Activated T-cell treated with anti-CD3 and anti-CD28 coated beads, Interleukin-2, amount 50 U/mL, for 72 hours (primary cell): Measurements from ENCODE around the gene SLC8B1. TPM values are rescaled to one million over a fixed set of nuclear protein-coding genes. Genes with fewer than 3 reads are reported as not detected.

Source experiments
- ATAC-seq, 2 donors: fragments of 150-1000 bp; cut with Tn5 transposase; replicated peaks in 1 of 2; 2 replicates each; pipeline ENCODE4 v1.10.0; 2021; ENCODE audit warnings: moderate library complexity in 2 of 2, mild to moderate bottlenecking in 1 of 2
- DNase-seq, 2 donors: peaks; one replicate each; pipeline ENCODE4 v3.0.0; 2021 to 2022; ENCODE audit warnings: mixed read lengths in 1 of 2
- H3K27ac Mint-ChIP-seq: one replicate; pipeline ENCODE4 v1.8.0; 2022; ENCODE audit warnings: mild to moderate bottlenecking, moderate library complexity, mixed read lengths
- H3K27me3 Mint-ChIP-seq: one replicate; pipeline ENCODE4 v1.8.0; 2022; ENCODE audit warnings: low read depth, mixed read lengths
- H3K36me3 Mint-ChIP-seq, 2 donors: one replicate each; pipeline ENCODE4 v1.8.0; 2022; ENCODE audit warnings: mixed read lengths in 2 of 2, mild to moderate bottlenecking in 1 of 2; ENCODE audit not compliant: insufficient read depth in 2 of 2
- H3K4me1 Mint-ChIP-seq: one replicate; pipeline ENCODE4 v1.8.0; 2022; ENCODE audit warnings: low read depth, mixed read lengths
- H3K4me3 Mint-ChIP-seq, 2 donors: one replicate each; pipeline ENCODE4 v1.8.0; 2022; ENCODE audit warnings: mild to moderate bottlenecking in 2 of 2, mixed read lengths in 2 of 2, moderate library complexity in 2 of 2
- H3K9me3 Mint-ChIP-seq, 2 donors: one replicate each; pipeline ENCODE4 v1.8.0; 2022; ENCODE audit warnings: mixed read lengths in 2 of 2
- total RNA-seq, 2 donors: library from RNA; stranded (reverse); gene quantifications; one replicate each; pipeline ENCODE4 v1.2.3, GENCODE V29; 2022

The SLC8B1 gene
- total RNA-seq, 2 donors from 2014 or later, result 25.9 to 27.4 TPM

DNA sequence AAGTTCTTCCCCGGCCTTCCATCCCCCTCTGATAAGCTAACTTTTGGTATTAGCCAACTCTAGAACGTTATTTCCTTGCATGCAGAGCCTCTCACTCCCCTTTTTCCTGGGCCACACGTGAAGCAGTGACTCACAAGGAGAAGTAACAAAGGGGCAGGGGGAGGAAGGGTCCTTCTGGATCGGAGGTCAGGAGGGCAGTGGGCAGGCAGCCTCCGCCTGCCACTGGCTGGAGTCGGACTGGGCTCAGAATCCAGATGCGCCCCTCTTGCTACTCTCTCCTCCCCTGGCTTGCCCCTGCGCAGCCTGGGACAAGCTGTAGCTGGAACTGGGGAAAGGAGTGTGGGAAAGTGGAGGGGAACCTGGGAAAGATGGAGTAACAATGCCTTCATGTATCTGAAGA, 58.6 kb downstream of the SLC8B1 start:
- Mint-ChIP-seq H3K36me3 (peaks cover 3 to 20% of the 10 kb centered on the region in 2 donors), H3K27ac (no peak overlapping the region), H3K4me1 (peaks cover 16% of the 10 kb centered on the region)

DNA sequence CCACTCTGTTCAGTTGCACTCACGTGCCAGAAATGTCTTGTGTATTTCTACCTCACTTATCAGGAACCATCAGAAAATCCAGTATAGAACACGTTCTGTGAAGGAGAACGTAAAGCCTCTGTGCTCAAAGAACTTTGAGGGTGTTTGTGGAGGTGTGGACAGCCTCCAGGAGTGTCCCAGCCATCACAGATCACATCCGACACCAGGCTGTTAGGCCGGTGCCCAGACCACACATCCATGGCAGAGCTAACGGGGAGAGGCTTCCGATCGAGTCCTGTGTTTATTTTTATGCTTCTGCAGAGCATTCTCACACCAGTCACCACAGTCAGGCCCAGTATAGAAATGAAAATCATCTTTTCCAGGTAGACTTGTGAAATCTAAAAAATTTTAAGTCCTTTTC, 60.1 kb downstream of the SLC8B1 start:
- ATAC-seq (no peak), DNase-seq (no peak)
- Mint-ChIP-seq H3K4me1 (peaks cover 20% of the 10 kb centered on the region), H3K9me3 (no peaks in the 10 kb centered on the region), H3K27me3 (no peaks in the 10 kb centered on the region), H3K27ac (no peak overlapping the region), H3K4me3 (no peak overlapping the region), H3K36me3 (peaks cover 3 to 18% of the 10 kb centered on the region in 2 donors)

More for the DNA sequence above, 58.6 kb downstream of the SLC8B1 start:
- ATAC-seq (no peak), DNase-seq (no peak)
- H3K4me3 Mint-ChIP-seq, result no peak overlapping the region
- H3K27me3 Mint-ChIP-seq, result no peaks in the 10 kb centered on the region
- H3K9me3 Mint-ChIP-seq, result no peaks in the 10 kb centered on the region

DNA sequence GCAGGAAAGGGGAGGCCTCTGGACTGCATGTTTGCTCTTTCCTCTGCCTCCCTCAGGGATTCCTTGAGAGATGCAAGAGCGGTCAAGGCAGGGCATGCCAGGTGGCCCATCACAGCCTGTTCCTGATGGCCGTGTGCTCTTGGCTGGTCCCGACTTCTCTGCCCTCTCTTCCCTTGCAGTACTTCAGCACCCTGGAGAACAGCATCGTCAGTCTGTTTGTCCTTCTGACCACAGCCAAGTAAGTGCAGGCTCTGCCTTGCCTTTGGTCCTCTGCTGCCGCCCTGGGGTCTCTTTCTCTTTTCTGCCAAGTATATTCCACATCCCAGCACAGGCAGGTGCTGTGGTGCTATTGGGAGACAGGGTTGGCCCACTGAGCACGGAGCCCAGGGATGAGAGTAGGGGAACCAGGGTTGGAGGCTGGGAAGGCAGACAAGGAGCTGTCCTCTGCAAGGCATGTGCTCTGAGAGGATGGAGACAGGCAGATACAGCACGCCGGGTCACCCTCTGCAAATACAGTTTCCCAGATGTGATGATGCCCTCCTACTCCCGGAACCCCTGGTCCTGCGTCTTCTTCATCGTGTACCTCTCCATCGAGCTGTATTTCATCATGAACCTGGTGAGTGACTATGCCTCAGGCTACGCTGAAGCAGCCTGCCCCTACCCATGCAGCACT, 61.7 kb downstream of the SLC8B1 start:
- DNase-seq, result no peak
- peaks cover 3 to 23% of the 10 kb centered on the region in 2 donors for H3K36me3 Mint-ChIP-seq

DNA sequence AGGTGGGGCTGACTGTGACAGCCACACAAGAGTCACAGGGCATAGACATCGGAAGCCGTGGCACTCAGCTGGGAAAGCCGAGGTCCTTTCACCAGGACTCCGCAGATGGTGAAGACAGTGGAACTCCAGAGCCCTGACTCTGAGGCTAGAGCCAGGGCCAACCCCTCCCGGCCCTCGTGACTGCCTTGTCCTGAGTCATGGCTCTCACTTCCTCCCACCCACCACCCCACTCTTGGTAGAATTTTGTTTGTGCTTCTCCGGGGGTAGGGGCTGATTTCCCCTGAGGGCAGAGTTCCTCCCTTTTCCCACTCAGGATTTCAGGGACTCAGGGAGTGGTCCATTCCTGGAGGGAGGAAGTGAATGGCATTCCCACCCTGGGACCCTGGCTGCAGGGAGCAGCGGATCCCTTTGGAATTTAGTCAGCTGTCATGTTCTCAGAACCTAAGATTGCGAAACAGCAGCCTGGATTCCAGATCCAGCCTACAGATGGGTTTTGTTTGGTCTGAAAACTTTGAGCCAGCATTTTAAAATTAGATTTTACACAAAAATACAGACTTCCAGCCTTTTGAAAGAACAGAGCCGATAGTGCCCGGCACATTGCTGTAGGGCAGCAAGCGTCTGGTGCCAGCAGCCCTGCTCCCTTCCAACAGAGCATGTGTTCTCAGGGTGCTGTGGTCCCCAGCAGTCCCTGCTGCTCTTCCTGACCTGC, 62.9 kb downstream of the SLC8B1 start:
- no peak overlapping the region for H3K4me3 Mint-ChIP-seq
- DNase-seq (peak; percentile 21 to 40), ATAC-seq (peak; percentile 77)
- no peaks in the 10 kb centered on the region for H3K9me3 Mint-ChIP-seq
- H3K27me3 Mint-ChIP-seq, result no peaks in the 10 kb centered on the region
- H3K27ac Mint-ChIP-seq, result no peak overlapping the region
- peaks cover 23% of the 10 kb centered on the region for H3K4me1 Mint-ChIP-seq
- H3K36me3 Mint-ChIP-seq, result peaks cover 7 to 35% of the 10 kb centered on the region in 2 donors

More for the DNA sequence above, 61.7 kb downstream of the SLC8B1 start:
- H3K4me3 Mint-ChIP-seq, result no peak overlapping the region
- no peak overlapping the region for H3K27ac Mint-ChIP-seq
- H3K9me3 Mint-ChIP-seq, result no peaks in the 10 kb centered on the region
- H3K27me3 Mint-ChIP-seq, result no peaks in the 10 kb centered on the region
- H3K4me1 Mint-ChIP-seq, result peaks cover 23% of the 10 kb centered on the region
- no peak for ATAC-seq

DNA sequence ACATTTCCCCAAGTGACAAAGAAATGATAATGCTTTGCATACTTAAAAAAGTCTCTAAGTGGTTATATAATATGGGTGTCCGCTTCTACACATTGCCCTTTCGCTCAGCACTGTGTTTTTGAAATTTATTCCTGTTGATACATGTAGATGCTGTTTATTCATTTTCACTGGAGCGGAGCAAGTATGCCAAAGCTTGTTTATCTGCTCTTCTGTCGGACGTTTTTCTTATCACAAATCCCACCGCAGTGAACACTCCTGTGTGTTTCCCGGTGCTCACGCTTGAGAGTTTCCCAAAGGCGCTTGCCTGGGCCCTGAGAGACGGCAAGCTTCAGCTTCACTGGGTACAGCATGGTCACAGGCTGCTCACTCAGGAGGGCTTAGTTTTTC, 63.5 kb downstream of the SLC8B1 start:
- Mint-ChIP-seq H3K27ac (no peak overlapping the region), H3K36me3 (peaks cover 7 to 37% of the 10 kb centered on the region in 2 donors), H3K4me1 (peaks cover 23% of the 10 kb centered on the region), H3K27me3 (no peaks in the 10 kb centered on the region), H3K9me3 (no peaks in the 10 kb centered on the region), H3K4me3 (no peak overlapping the region)
- DNase-seq (no peak), ATAC-seq (peak; percentile 21 to 24)

DNA sequence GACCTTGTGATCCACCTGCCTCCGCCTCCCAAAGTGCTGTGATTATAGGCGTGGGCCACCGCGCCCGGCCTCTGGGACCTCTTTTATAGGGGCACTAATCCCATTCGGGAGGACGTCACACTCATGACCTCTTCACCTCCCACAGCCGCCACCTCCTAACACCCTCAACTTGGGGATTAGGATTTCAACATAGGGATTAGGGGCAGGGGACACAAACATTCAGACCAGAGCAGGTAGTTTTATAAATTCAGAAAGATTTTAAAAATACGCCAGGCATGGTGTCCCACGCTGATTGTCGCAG, 64.2 kb downstream of the SLC8B1 start:
- Mint-ChIP-seq H3K9me3 (no peaks in the 10 kb centered on the region), H3K27ac (no peak overlapping the region), H3K27me3 (no peaks in the 10 kb centered on the region), H3K36me3 (peaks cover 7 to 41% of the 10 kb centered on the region in 2 donors), H3K4me1 (peaks cover 28% of the 10 kb centered on the region), H3K4me3 (no peak overlapping the region)
- DNase-seq (no peak), ATAC-seq (no peak)

DNA sequence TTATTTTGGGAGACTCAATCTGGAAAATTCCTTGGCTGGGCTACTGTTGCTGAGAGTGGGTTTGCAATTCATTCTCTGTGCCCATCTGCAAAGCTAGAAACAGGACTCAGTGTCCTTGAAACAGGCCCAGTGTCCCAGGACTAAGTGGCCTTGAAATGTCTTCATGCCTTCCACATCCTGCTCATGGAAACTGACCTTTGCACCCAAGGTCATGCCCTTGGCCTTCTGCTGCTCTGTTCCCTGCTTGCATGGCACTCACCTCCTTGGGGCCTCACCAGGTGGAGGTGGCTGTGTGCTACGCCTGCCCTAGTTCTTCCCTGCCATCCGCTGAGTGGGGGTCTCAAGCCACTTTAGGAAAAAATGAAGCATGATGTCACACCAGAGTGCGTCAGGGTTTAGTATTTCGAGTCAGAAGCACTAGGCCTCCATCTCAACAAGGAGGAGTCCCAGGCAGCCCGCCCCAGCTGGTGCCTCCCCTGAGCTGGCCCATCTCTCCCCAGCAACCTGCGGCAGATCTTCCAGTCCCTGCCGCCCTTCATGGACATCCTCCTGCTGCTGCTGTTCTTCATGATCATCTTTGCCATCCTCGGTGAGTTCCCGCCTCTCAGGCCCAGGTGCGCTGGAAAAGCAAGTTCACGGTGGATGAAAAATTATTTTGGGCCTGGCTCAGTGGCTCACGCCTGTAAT, 65.5 kb downstream of the SLC8B1 start:
- H3K4me3 Mint-ChIP-seq, result no peak overlapping the region
- DNase-seq (no peak), ATAC-seq (no peak)
- no peak overlapping the region for H3K27ac Mint-ChIP-seq
- H3K4me1 Mint-ChIP-seq, result peaks cover 29% of the 10 kb centered on the region
- H3K27me3 Mint-ChIP-seq, result no peaks in the 10 kb centered on the region
- H3K9me3 Mint-ChIP-seq, result no peaks in the 10 kb centered on the region
- peaks cover 5 to 40% of the 10 kb centered on the region in 2 donors for H3K36me3 Mint-ChIP-seq

DNA sequence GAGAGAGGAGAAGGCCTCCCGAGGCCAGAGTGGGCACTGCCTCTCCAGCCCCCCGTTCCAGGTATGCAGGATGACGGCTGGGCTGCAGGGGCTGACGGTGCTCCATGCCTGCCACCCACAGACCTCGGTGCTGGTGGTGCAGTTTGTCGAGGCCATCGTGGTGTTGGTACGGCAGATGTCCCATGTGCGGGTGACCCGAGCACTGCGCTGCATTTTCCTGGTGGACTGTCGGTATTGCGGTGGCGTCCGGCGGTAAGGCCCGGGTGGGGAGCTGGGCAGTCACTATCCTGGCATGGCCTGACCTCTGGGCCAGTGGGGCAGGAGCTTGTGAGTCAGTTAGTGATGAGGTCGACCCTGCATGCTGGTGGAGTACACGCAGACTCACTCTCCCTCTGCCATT, 66.3 kb downstream of the SLC8B1 start:
- peaks cover 37% of the 10 kb centered on the region for H3K4me1 Mint-ChIP-seq
- no peaks in the 10 kb centered on the region for H3K9me3 Mint-ChIP-seq
- H3K4me3 Mint-ChIP-seq, result no peak overlapping the region
- ATAC-seq (no peak), DNase-seq (no peak)
- peaks cover 5 to 45% of the 10 kb centered on the region in 2 donors for H3K36me3 Mint-ChIP-seq
- H3K27ac Mint-ChIP-seq, result no peak overlapping the region
- no peaks in the 10 kb centered on the region for H3K27me3 Mint-ChIP-seq

DNA sequence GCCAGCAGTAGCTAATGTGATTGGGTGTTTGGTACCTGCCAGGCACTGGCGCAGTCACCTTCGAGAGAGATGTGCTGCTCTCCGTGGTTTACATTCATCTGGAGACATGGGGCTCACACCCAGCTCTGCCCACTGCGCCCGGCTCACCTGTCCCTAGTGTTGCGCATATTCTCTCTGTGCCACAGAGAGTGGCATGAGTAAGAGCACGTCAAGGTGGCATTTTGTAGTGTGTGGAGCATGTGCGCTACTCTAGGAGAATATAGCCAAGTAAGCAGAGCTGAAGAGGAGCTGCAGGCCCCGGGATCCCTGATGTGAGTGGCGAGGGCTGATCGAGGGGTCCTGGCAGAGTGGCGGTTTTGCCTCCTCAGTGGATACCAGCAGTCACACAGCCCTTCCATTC, 66.8 kb downstream of the SLC8B1 start:
- Mint-ChIP-seq H3K27ac (no peak overlapping the region), H3K36me3 (peaks cover 6 to 46% of the 10 kb centered on the region in 2 donors), H3K4me3 (no peak overlapping the region), H3K27me3 (no peaks in the 10 kb centered on the region), H3K9me3 (no peaks in the 10 kb centered on the region), H3K4me1 (peaks cover 41% of the 10 kb centered on the region)
- ATAC-seq (no peak), DNase-seq (no peak)

DNA sequence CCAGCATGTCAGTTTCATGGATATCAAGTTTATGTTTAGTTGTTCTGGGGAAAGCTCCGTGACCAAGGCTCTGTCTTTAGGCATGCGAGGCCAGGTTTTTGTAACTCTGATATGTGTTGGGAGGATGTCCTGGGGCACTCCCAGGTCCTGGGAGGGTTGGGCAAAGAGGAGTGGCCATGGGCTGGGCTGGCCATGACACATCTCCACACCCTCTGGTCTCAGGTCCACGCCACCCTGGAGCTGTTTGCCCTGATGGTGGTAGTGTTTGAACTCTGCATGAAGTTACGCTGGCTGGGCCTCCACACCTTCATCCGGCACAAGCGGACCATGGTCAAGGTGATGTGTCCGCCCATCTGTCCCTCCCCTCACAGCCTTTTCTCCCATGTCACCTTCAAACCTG, 67.3 kb downstream of the SLC8B1 start:
- Mint-ChIP-seq H3K4me1 (peaks cover 41% of the 10 kb centered on the region), H3K4me3 (no peak overlapping the region), H3K27ac (no peak overlapping the region), H3K36me3 (peaks cover 8 to 48% of the 10 kb centered on the region in 2 donors), H3K27me3 (no peaks in the 10 kb centered on the region), H3K9me3 (no peaks in the 10 kb centered on the region)
- ATAC-seq, result no peak
- DNase-seq, result no peak

DNA sequence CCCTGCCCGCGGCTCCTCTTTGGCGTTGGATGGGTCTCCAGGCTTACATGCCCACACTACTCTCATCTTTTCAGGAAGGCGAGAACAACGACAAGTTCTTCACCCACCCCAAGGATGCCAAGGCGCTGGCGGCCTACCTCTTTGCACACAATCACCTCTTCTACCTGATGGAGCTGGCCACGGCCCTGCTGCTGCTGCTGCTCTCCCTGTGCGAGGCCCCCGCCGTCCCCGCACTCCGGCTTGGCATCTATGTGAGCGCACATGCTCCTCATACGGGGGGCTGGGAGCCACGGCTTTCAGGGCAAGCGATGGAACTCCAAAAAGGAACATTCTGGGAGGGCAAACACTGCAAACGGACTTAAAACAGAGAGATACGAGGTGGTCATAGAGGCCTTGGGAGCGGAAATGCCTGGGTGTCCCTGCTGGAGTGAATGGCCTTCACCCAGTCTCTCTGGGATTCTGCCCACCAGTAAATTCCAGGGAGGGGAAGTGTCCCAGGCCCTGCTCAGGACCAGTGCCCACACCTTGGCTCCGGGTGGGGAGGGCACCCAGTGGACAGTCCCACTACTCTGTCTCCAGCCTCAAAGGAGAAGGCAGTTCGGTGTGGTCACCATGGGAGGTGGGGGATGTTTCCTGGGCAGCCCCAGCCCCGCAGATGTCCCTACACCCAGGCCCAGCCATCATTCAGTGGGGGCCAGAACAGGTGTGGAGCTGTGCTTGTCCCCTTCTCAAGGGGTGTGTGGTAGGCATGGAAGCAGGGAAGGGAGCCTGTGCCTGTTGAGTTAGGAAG, 68.6 kb downstream of the SLC8B1 start:
- Mint-ChIP-seq H3K4me3 (no peak overlapping the region), H3K9me3 (no peaks in the 10 kb centered on the region), H3K4me1 (peaks cover 41% of the 10 kb centered on the region), H3K27me3 (no peaks in the 10 kb centered on the region), H3K27ac (no peak overlapping the region), H3K36me3 (peaks cover 11 to 41% of the 10 kb centered on the region in 2 donors)
- DNase-seq (no peak), ATAC-seq (no peak)

DNA sequence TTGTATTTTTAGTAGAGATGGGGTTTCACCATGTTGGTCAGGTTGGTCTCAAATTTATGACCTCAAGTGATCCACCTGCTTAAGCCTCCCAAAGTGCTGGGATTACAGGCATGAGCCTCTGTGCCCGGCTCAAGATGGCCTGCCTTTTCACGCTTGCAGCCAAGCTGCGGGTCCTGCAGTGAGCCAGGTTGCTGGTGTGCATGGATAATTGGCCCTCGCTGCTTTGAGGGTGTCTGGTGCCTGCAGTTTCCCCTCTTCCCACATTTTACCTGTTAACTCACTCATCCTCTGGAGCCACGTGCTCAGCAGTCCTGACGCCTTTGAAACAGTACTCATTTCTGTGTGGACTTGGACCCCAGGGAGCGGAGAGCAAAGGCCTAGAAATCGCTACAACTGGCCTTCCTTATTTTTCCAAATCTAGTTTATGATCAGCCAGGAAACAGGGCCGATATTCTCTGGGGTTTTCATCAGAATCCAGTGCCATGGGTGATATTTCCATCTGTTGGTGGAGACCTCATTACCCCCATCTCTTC, 71.4 kb downstream of the SLC8B1 start:
- peaks cover 54% of the 10 kb centered on the region for H3K4me1 Mint-ChIP-seq
- no peaks in the 10 kb centered on the region for H3K9me3 Mint-ChIP-seq
- DNase-seq, result no peak
- peaks cover 11 to 35% of the 10 kb centered on the region in 2 donors for H3K36me3 Mint-ChIP-seq
- H3K27me3 Mint-ChIP-seq, result no peaks in the 10 kb centered on the region
- H3K27ac Mint-ChIP-seq, result no peak overlapping the region
- ATAC-seq, result no peak
- H3K4me3 Mint-ChIP-seq, result peak overlapping the region in 1 of 2 donors; percentile 15
